HS-27A (cell line): ENCODE data around the gene LRBA.

ENCODE experiments used
- DNase-seq: peaks from one replicate; pipeline ENCODE4 v3.0.0-alpha.2; 2012; ENCODE audit warnings: low read depth, missing footprints

LRBA gene

DNA sequence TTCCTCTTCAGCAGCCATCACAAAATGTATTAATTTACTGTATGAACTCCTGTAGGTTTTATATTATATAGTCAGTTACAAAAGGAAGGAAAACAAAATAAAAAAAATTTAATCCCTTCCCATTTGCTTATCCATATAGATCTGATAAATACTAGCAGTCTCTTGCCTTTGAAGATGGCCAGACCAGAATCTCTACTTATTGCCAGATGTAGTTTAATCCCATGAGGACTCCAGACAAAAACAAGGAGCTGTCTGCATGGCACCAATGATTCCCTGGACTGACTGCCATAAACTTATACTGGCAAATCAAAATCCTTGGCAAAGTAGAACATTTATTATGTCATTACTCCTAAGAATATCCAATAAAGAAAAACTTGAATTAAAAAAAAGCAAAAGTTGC, 656.4 kb downstream of the LRBA start:
- no peak for DNase-seq

DNA sequence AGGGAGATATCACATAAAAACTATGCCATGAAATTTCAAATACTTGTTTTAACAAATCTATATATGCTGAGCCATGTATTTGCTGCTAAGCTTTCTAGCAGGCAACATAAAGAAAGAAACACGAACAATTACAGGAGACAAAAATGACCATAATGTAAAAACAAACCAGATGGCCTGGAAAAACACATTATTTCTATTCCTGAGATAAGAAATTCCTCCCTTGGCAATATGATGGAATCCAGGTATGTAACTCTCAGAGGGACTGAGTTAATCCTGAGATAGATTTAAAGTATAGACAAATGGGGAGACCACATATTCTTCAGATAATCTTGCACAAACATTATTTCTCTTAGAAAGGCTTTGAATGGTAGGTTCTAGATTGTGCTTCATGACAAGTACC, 657.3 kb downstream of the LRBA start:
- no peak for DNase-seq

DNA sequence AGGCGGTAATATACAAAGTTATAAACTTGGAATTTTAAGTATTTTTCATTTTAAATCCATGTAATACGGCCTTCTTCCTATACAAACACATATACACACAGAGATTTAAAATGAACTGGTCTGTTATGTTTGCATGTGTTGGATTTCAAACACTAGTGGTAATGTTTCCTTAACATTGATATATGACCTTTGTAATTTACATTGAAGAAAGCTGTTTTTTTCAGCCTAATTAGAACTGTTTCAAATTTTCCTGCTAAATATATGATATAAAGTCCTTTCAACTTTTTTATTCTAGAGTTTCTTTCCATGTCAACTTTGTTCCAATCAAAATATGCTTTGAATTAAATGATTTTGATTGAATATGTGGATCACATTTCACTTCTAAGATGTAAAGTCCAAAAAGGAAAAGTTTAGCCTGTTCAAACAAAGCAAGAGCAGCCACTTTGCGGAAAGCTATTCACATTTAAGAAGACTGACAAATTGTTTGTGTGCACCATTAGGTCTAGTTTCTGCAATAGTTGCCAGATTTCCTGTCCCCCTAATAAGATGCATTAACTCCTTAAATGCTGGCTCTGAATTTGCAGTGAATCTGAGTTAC, 659.1 kb downstream of the LRBA start:
- DNase-seq, result no peak

DNA sequence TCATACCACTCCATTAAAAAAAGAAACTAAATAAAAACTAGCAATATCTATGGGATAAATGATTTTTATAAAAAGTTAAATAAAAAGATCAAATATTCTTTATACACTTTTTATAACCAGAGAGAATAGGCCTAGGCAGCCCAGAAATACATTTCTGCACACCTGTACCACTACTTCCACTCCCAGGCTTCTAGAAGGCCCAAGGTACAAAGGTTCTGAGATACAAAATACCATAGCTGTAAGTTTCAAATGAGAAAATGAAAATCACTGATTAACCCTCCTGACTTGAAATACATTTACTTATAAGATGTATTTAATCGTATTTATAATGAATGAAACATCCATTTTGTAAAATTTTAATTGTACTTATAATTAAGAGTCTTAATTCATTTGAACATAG, 659.7 kb downstream of the LRBA start:
- no peak for DNase-seq

DNA sequence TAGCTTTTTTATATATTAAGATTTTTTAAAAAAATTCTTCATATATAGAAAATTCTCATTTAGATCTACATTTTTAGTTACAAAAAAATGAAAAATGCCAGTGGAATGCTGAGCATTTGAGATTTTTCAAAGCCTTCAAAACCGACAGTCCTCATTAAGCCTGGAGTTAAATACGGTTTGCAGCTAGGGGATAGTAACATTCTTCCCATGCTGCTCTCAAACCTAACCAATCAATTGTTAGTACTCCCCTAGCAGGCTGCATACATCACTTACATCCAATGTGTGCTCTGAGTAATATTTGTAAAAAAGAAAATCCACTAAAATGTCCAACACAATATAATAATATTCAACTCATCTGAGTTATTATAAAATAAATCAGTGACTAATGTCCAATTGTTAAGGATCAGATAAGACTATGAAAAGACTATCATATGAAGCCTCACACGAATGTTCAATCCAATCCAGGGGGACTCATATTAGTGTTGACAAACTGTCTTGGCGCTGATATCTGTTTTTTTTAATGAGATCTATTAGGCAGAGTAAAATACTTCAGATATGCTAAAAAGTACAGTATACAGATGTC, 660.8 kb downstream of the LRBA start:
- no peak for DNase-seq

DNA sequence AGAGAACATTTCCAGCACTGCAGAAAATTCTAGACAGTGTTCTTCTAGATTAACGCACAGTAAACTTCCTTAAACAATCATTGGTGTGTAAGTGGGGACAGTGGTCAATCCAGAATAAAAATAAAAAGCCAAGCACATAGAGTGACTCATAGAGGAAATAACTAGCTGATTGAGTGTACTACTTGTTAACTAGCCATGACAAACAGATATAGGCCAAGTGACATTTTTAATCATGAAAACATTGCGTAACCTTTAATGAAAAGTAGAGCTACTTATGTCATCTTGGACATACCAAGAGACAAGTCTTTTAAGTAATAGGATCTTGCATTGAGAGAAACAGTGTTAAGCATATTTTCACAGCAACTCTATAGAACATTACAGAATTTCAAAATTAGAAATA, 667.0 kb downstream of the LRBA start:
- peak; percentile 22 for DNase-seq

DNA sequence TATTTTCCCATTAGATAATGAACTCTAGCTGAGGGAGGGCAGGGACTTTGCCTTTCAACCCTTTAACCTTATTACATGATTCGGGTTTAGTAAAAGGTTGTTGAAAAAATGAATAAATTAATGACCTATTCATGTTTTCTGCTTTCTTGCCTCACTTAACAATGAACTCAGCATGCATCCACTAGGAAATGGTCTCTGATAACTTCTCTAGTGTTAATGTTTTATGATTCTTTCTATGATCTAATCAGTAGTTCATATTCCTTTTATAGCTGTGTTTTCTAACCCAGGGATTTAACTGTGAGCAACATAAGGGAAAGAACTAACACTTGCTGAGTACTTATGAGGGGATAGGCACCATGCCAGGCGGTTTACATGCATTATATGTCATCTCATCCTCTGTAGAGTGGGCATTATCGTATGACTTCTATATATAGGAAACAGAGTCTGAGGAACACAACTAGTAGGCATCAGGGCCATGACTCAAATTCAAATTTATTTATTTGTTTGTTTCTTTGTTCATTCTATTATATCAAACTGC, 669.8 kb downstream of the LRBA start:
- DNase-seq, result no peak

DNA sequence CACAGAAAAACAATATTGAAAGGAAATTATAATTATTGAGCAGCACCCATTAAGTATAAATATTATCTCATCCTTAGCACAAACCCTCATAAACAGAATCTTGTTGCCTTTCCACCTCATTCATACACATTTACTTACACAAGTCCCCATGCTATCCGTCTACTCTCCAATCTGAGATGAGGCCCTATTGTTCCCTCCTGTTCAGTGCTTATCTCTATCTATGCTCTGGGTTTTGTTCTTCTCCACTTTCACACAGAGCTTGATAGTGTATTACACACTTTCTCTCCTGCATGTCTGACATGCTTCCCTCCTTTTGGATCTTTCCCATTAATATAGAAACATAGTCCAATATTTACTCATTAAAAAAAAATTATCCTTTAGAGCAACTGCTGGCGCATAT, 671.3 kb downstream of the LRBA start:
- DNase-seq, result no peak

DNA sequence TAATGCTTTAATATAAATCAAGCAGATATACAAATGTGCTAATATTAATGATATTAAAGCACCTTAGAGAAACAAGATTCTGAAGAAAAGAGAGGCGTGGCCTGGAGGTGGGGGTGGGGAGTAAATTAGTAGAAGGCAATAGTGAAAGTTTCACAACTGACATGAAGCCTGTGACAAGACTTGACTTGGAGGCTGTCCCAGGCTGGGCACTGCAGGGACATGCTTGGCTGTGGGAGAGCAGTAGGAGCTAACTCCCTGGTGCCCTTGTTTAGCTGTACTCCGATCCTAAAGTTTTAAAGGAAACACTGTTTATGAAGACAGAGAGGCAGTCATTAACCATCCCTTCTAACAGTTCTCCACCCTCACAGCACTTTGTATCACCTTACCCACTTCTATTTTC, 672.1 kb downstream of the LRBA start:
- DNase-seq, result no peak

DNA sequence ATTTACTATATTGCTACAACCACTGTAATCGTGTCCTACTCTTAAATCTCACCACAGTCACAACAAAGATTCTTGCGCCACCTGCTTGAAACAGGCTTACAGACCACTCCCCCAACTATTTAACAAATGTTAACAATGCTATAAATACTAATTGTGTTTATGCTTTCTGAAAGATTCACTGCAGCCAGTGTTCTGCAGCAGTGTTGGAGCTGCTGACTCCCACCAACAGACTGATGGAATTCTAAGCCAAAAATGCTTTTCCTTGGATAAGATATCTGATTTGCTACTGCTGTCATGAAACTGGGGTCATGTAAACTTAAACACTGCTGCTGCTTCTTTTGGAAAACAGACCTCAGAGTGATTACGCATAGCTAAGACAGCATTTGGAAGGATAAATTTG, 677.4 kb downstream of the LRBA start:
- no peak for DNase-seq

DNA sequence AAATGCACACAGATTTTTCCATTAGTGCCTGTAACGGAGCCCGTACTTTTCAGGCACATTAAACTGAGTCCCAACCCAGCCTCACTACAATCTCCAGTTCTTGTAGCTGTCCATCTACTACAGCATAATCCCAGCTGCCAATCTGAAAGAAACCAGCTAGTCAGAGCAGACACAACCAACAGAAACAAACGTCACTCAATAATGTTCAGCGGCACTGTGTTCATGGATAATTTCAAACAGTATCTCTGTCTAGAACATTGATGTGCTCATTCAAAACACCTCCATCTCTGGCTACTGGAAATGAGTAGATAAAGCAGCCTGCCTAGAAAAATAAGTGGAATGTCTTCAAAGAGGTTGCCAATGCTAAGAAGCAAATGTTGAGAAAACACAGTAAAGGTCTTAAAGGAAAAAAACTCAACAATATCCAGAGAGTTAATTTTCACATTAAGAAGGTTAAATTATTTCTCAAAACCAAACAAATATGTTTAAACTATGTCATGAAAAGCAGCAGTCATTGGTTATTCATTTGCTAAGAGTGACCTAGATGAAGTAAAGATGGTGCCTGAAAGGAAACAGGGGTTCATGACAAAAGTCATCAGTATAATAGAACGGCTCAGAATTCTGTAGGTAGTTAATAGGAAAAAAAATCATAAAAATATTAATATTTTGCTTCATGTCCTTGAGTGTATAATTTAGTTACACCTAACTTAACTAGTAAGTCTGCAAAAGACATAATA, 678.2 kb downstream of the LRBA start:
- no peak for DNase-seq

DNA sequence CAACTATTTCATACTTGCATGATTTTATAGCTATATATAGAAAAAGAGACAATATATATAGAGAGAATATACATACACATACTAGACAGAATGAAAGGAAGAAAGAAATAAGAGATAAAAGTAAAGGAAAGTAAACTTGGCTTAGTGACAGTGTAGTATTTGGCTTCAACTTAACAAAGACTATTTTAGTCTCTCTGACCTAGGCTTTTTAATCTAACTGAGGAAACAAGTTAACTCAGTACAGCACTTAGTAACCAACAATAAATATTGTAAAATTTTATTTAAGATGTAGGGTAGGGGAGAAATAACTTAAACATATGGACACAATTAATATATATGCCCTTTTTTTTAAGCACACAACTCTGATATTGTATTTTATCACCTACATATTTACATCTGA, 682.1 kb downstream of the LRBA start:
- DNase-seq, result no peak

DNA sequence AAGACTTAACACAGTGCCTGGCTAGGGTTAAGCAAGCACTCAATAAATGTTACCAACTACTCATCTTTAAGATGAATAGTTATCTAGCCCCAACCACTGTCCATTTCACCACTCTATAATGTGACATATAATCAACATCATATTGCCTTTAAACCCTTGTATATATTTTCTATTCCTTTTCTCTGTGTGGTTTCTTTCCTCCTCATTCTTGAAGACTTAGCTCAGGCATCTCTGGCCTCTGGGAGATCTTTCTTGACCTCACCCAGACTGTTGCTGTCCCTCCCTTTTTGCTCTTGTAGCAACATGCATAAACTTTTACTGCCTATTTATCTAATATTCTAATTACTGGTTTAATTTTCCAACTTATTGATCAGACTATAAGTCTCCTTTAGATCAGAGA, 683.0 kb downstream of the LRBA start:
- DNase-seq, result no peak

DNA sequence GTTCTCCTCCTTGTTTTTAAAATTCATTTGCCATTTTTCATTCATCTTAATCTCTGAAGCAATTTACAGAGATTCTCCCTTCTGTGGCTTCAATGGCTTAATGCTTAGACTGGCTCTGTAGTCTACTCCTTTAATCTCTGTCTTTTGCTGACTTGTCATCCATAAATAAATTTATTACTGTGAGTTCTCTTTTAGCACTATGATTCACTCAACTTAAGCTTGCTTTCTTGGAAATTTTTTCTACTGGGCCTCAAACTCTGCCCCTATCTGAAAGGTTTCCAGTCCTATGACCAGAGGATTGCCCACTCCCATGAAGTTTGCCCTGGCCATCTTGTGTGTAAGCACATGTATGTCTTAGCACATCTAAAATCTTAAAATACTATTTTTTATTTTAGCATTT, 685.7 kb downstream of the LRBA start:
- DNase-seq, result no peak

DNA sequence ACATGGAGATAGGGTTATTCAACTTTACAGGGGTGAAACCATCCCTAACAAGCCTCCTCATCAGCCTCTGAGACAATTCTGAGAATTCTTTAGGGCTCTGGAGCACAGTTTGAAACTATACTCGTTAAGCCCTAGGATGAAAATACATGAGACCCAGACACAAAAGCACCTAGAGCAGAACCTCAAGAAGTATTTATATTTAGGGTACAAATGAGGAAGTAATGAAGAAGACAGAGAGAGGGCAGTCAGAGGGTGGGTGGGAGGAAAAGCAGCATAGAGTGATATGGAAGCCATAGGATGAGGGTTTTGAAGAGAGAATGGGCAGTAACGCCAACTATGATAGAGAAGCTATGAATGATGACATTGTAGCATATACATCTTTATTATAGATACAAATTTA, 686.6 kb downstream of the LRBA start:
- DNase-seq, result no peak

DNA sequence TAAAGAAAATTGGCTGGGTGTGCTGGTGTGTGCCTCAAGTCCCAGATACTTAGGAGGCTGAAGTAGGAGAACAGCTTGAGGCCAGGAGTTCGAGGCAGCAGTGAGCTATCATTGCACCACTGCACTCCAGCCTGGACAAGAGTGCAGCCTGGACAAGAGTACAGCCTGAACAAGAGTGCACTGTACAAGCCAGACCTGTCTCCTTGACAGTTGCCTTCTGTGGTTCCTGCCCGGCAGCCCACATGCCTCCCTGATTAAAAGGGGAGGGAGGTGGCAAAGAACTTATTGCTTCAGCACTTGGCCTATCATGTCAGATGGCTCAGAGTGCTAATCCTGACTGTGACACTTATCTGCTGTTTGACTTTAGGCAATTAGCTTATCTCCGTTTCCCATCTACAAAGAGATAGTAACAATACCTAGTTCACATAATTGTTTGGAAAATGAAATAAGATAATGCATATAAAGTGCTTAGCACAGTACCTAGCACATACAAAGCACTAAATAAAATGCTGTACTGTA, 687.8 kb downstream of the LRBA start:
- DNase-seq, result no peak

DNA sequence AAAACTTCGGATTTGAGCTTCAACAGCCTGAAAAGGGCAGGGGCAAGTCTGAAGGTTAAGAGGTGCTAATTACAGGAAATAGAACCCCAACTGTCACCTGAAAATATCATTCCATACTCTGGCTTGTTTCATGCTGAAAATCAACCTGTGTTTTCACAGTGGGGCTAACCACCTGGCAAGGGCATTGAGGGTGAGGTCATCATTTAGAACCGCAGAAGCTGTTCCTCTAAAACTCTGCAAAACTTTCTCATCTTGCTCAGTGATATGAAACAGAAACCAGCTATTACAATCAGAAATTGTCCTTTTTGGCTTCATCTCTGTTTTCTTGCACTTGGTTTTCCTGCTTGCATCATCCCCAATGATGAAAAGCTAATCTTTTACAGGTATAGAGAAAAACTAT, 689.2 kb downstream of the LRBA start:
- DNase-seq, result no peak

DNA sequence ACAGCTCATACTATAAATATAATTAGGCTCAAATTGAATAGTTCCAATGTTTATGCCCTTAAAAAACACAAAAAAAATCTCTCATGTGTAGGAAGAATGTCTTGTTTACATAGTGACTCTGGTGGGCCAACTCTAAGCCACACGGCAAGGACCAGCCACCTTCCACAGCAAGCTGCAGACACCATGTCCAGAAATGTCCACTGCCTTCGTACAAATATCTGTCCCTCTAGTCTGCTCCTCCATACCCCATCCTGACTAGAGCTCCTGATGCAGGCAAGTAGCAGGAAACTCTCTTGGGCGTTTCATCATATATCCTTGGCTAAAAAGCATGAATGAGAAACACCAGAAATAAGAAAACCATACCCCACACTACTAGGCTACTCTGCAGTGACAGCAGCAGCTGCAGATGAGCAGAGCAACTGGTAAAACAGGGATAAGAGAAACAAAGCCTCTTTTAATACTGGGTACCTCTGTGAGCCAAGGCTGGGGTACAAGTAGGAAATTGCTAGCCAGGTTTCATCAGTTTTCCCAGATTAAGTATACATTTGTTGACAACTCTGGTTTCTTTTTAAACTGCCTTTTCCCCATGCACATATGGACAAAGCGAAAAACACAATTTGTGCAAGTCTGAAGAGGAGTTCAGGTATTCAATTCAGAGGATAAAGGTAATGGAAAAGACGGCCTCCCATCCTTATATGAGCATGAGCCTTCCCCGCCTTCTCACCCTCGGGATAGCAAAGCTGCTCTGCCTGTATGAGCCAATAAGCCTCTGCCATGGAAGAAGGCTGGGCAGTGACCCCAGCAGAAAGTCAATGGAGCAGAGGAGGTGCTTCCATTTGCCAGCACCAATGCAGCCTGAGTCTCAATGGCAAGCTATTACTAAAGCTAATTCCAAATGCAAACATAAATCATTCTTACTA, 691.4 kb downstream of the LRBA start:
- DNase-seq, result no peak

DNA sequence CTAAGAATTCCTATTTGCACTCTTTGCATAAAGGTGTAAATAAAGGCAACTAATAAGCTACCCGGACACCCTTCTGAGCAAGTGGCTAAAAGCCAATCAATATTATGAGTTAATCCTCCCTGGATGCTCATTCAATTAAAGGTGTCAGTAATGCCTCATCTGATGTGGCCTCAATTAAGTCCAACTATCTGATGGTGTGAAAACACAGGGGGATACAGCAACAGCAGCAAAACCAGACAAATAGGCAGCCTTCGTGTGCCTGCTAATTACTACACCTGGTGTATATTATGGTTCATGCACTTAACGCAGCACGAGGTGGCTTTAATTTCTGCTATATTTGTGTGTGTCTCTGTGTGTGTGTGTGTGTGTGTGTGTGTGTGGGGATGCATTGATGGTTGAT, 692.4 kb downstream of the LRBA start:
- no peak for DNase-seq

DNA sequence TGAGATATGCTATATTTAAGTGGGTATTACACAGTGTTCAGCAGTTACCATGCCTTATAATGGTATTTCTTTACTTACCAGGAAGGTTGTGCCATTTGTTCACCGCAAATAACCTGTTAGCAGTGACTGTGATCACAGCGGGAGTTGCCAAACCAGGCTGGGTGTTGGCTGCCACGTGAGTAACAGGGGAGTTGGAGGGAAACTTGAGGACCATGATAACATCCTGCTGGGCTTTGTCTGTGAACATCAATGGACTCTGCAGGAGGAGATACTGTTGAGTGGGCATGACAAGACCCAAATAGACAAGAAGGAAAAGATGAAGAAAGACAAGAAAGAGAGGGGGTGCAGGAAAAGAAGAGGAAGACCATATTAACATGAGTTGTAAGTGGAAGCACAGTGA, 694.0 kb downstream of the LRBA start:
- no peak for DNase-seq

DNA sequence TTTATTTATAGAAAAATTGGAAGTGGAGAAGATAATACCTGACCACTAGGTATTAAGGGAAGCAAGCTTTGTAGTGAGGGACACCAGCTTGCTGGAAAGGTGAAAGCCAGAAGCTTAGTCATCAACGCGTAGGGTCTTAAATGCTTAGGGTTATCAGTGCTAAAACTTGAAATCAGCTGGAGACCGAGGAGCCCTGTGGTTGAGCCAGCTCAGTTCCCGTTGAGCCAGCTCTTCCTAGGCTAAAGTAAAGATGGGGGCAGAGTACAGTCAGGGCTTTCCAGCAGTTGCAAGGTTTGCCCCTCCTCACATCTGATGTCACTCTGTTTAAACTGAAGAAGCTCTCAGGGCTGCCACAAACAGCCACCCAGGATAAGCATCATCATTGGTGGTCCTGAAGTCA, 696.1 kb downstream of the LRBA start:
- DNase-seq, result no peak

DNA sequence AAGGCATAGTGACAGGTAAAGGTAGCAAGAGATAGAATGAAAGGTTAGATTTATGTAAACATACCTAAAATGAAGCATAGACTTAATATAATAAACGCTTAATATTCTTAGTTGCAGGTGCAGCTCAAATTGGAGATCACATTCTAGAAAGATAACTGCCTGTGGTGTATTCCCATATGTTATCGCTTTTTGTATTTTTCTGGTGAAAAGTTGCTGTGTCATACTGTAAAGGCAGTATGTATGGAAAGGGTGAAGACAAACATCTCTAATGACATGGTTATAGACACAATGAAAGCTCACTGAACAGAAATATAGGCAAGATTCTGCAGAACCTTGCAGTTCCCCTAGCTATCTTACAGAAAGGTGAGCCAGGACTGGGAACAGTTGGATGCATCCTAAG, 696.6 kb downstream of the LRBA start:
- DNase-seq, result no peak
